ENCODE results near the gene CUEDC1. TPM values are rescaled to one million over a fixed set of nuclear protein-coding genes. Genes with fewer than 3 reads are reported as not detected.
A peak's percentile ranks its signal among the peaks of the same experiment; 100 is the strongest.

The CUEDC1 gene
- total and polyA plus RNA-seq, 9 of the 15 experiments (the other 6 are each of a cell fraction or from before 2014, with no cell fraction given): 0.20 to 4.1 (median 1.6) TPM; not detected in 1

DNA sequence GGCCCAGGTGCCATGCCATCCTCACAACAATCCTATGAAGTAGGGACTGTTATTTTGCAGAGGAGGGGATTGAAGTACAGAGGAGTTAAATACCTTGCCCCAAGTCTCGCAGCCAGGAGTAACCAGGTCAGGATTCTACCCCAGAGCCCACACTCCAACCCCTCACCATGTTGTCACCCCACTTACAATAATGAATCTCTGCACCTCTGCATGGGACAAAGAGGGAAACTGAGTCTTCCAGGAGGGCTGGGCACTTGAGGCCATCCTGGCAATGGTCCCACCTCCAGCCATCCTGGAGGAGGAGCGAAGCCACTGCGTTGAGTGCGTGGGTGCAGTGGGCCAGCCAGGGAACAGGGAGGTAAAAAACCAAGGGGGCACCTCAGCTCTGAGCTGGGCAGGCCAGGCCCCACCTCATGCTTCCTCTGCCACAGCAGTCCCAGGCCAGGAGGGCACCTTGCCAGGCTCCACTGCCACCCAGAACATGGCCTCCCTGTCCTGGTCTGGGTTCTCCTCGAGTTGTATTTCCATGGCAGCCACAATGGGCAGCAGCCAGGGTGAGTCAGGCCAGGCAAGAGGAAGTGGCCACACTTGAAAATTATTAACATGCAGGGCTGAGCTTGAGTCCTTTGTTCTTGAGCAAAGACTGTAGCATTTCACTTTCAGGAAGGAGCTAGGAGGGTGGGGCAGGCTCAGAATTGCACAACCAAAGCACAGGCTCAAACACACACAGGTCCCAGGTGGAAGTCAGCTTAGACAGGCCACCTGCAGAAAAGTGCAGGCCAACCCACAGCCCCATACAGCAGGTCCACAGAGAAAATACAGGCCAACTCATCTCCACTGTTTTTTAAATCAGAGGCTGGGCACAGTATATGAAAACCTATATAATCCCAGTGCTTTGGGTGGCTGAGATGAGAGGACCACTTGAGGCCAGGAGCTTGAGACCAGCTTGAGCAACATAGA is 52.1 kb downstream of the CUEDC1 start:
- no TSS peak for BruUV-seq (replicated peaks)
- intact Hi-C loops (cut with micrococcal nuclease): no loop called here
- TF ChIP-seq KHSRP (IDR thresholded peaks at IDR 0.05) (no peak), ZNF778 (CRISPR knock-in tag; IDR thresholded peaks at IDR 0.05) (no peak), POLR2A (conservative IDR thresholded peaks at IDR 0.05) (no peak), NCOA2 (IDR thresholded peaks at IDR 0.05; ENCODE audit: partially characterized antibody in 2 of 2) (no peak), SPI1 (IDR thresholded peaks at IDR 0.05; ENCODE audit: borderline replicate concordance, low read depth, low read length) (peak; percentile 48; the same call in 1 of the 2 replicates), POLR2B (IDR thresholded peaks at IDR 0.05; ENCODE audit: low read depth, partially characterized antibody) (no peak), ZNF830 (CRISPR knock-in tag; IDR thresholded peaks at IDR 0.05) (no peak), PHF8 (IDR thresholded peaks at IDR 0.05; ENCODE audit: borderline replicate concordance, low read length) (no peak), ZNF586 (CRISPR knock-in tag; conservative IDR thresholded peaks at IDR 0.05) (no peak), CREM (IDR thresholded peaks at IDR 0.05; ENCODE audit: low read depth) (no peak), ZNF75A (CRISPR knock-in tag; IDR thresholded peaks at IDR 0.05) (no peak), PTTG1 (tag; IDR thresholded peaks at IDR 0.05; ENCODE audit: low read depth) (no peak)
- TF ChIP-seq, protein P1, sequence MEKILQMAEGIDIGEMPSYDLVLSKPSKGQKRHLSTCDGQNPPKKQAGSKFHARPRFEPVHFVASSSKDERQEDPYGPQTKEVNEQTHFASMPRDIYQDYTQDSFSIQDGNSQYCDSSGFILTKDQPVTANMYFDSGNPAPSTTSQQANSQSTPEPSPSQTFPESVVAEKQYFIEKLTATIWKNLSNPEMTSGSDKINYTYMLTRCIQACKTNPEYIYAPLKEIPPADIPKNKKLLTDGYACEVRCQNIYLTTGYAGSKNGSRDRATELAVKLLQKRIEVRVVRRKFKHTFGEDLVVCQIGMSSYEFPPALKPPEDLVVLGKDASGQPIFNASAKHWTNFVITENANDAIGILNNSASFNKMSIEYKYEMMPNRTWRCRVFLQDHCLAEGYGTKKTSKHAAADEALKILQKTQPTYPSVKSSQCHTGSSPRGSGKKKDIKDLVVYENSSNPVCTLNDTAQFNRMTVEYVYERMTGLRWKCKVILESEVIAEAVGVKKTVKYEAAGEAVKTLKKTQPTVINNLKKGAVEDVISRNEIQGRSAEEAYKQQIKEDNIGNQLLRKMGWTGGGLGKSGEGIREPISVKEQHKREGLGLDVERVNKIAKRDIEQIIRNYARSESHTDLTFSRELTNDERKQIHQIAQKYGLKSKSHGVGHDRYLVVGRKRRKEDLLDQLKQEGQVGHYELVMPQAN (IDR thresholded peaks at IDR 0.05; ENCODE audit: borderline replicate concordance): no peak
- TF ChIP-seq, protein P2, sequence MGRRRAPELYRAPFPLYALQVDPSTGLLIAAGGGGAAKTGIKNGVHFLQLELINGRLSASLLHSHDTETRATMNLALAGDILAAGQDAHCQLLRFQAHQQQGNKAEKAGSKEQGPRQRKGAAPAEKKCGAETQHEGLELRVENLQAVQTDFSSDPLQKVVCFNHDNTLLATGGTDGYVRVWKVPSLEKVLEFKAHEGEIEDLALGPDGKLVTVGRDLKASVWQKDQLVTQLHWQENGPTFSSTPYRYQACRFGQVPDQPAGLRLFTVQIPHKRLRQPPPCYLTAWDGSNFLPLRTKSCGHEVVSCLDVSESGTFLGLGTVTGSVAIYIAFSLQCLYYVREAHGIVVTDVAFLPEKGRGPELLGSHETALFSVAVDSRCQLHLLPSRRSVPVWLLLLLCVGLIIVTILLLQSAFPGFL (CRISPR knock-in tag; IDR thresholded peaks at IDR 0.05): no peak
- TF ChIP-seq, protein P3, sequence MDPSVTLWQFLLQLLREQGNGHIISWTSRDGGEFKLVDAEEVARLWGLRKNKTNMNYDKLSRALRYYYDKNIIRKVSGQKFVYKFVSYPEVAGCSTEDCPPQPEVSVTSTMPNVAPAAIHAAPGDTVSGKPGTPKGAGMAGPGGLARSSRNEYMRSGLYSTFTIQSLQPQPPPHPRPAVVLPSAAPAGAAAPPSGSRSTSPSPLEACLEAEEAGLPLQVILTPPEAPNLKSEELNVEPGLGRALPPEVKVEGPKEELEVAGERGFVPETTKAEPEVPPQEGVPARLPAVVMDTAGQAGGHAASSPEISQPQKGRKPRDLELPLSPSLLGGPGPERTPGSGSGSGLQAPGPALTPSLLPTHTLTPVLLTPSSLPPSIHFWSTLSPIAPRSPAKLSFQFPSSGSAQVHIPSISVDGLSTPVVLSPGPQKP (CRISPR knock-in tag; IDR thresholded peaks at IDR 0.05): no peak

More for the DNA sequence above, 52.1 kb downstream of the CUEDC1 start:
- H3K4me3 ChIP-seq: no peak overlapping the region
- H3K36me3 ChIP-seq (ENCODE audit: control insufficient read depth, insufficient read depth, low read length): no peaks in the 10 kb centered on the region
- H3K9me3 ChIP-seq (replicated peaks; ENCODE audit: control insufficient read depth, insufficient read depth, low read depth, low read length): no peaks in the 10 kb centered on the region
- no peaks in the 10 kb centered on the region for H3K79me2 ChIP-seq (ENCODE audit: control insufficient read depth, insufficient read depth, low read length)
- H4K20me1 ChIP-seq (replicated peaks; ENCODE audit: control insufficient read depth, insufficient read depth, low read length): peaks cover 5% of the 10 kb centered on the region; the same call in 1 of the 2 replicates
- in situ Hi-C loops (cut with MboI): no loop called here
- CTCF ChIA-PET (ENCODE audit: low intra/inter-chr PET ratio): interaction anchor here (0.6 kb wide), 1 partner anchor 93 kb away, joined by 3 read pairs; no protein-coding TSS in a partner anchor
- DNase-seq (ENCODE audit: extremely low read depth in 1 of 4, low spot score in 3 of 4) (no peak), ATAC-seq (no peak), FAIRE-seq (no peak)
- H2AFZ ChIP-seq (ENCODE audit: low read depth, low read length): no peak overlapping the region
- POLR2A ChIA-PET: interaction anchor here (0.7 to 1.5 kb wide), 4 partner anchors 9 to 297 kb away, joined by 3 to 6 read pairs (median 4); no protein-coding TSS in a partner anchor
- no peaks in the 10 kb centered on the region for H3K9me1 ChIP-seq (ENCODE audit: control insufficient read depth, insufficient read depth, low read length)
- no peak overlapping the region for H3K4me2 ChIP-seq (ENCODE audit: insufficient read depth, low read length)
- H3K27me3 ChIP-seq (ENCODE audit: control insufficient read depth in 2 of 2, insufficient read depth in 2 of 2, low read length in 2 of 2): peaks cover 7 to 54% of the 10 kb centered on the region in 2 experiments; a peak in 4 of 5 replicates
- H3K9ac ChIP-seq (ENCODE audit: insufficient read depth in 1 of 2, low read depth in 2 of 2, low read length in 2 of 2): no peak overlapping the region; a peak in 1 of 4 replicates
- H3K27ac ChIP-seq (ENCODE audit: extremely low read depth, low read depth, low read length): no peak overlapping the region
- H3K4me1 ChIP-seq (replicated peaks in 1 of 2; ENCODE audit: control insufficient read depth in 2 of 2, insufficient read depth in 2 of 2, low read length in 2 of 2): peaks cover 0 to 8% of the 10 kb centered on the region in 2 experiments; a peak in 2 of 5 replicates
- WGBS (ENCODE audit: insufficient coverage, low coverage, missing lambda C conversion rate): 3% methylated on average over 5 of the region's 5 CpGs
